Activated naive CD4-positive, alpha-beta T cell treated with anti-CD3 and anti-CD28 coated beads, Interleukin-2, amount 50 U/mL, for 72 hours (primary cell): ENCODE data around the gene ANKRD13D. TPM values are rescaled to one million over a fixed set of nuclear protein-coding genes. Genes with fewer than 3 reads are reported as not detected.
"Not testable (repeated sequence)": the region's sequence is repeated elsewhere in the genome, so short reads cannot be mapped to it uniquely, and the experiment has no call there.

Experiments
- ATAC-seq, 2 donors: fragments of 150-1000 bp; cut with Tn5 transposase; 2 replicates each; pipeline ENCODE4 v1.10.0; 2021; ENCODE audit warnings: mild to moderate bottlenecking in 2 of 2, moderate library complexity in 2 of 2
- DNase-seq, 2 donors: peaks; one replicate each; pipeline ENCODE4 v3.0.0; 2021 to 2022; ENCODE audit warnings: low spot score in 2 of 2
- H3K27ac Mint-ChIP-seq, 2 donors: one replicate each; pipeline ENCODE4 v1.8.0; 2022; ENCODE audit warnings: mild to moderate bottlenecking in 2 of 2, mixed read lengths in 2 of 2
- H3K36me3 Mint-ChIP-seq, 2 donors: one replicate each; pipeline ENCODE4 v1.8.0; 2022; ENCODE audit warnings: mixed read lengths in 2 of 2
- H3K9me3 Mint-ChIP-seq, 2 donors: one replicate each; pipeline ENCODE4 v1.8.0; 2022; ENCODE audit warnings: mixed read lengths in 2 of 2
- total RNA-seq, 2 donors: library from RNA; stranded (reverse); gene quantifications; one replicate each; pipeline ENCODE4 v1.2.3, GENCODE V29; 2022

Gene ANKRD13D
- total RNA-seq, 2 donors from 2014 or later = 76.0 to 213 TPM

DNA sequence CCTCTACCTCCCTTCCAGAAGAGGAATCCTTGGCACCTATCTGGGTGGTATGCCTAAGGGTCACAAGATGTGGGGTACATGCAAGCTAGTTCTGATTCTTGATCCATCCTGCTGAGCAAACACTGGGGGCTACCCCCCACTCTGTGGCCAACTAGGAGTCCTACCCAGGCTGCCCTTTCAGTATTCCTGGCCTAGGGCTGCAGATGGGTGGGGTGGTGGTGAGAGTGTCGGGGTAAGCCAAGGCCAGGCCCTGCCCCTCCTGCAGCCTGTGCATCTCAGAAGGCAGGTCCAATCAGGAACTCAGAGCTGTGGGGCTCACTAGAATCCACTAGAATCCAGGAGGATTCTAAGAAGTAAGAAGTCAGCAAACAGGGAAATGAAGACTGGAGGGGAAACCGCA is 25.1 kb downstream of the ANKRD13D start:
- DNase-seq (peak in 1 of 2 donors; percentile 39), ATAC-seq (no peak)
- Mint-ChIP-seq H3K36me3 (peaks cover 0 to 5% of the 10 kb centered on the region in 2 donors), H3K27ac (peak overlapping the region in 1 of 2 donors; percentile 57), H3K9me3 (no peaks in the 10 kb centered on the region)

DNA sequence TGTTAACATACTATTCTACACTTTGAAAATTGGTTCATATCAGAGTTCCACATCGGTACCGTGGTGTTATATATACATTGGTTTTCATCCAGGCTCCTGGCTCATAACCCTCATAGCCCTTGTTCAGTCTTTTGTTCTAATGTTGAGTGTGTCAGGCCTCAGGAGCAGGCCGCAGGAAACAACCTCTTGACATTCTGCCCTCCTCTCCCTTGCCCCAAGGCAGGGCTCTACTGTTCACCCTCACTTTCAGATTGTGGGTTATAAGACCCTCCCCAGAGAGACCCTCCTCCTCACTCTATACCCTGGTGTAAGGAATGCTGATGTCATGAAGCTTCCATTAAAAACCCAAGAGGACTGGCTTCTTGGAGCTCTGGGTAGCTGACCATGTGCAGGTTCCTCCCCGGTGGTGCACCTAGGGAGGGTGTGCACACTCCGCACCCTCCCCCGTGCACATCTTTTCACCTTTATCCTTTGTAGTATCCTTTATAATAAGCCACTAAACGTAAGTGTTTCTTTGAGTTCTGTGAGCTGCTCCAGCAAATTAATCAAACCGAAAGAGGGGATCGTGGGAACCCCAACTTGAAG is 26.3 kb downstream of the ANKRD13D start:
- no peaks in the 10 kb centered on the region for H3K9me3 Mint-ChIP-seq
- H3K27ac Mint-ChIP-seq = peak overlapping the region in 1 of 2 donors; percentile 17
- no peak for ATAC-seq
- H3K36me3 Mint-ChIP-seq = peaks cover 0 to 5% of the 10 kb centered on the region in 2 donors
- peak in 1 of 2 donors; percentile 34 for DNase-seq

- no peak for DNase-seq
- Mint-ChIP-seq H3K9me3 (no peaks in the 10 kb centered on the region), H3K36me3 (peaks cover 0 to 5% of the 10 kb centered on the region in 2 donors), H3K27ac (peak overlapping the region; percentile 88 to 99)
- no peak for ATAC-seq
Measured at GRCh38 chr11:67316882-67317204, 27.7 kb downstream of the ANKRD13D start.

GRCh38 chr11:67317205-67317887 is 28.2 kb downstream of the ANKRD13D start:
- ATAC-seq (peak; percentile 86 to 87), DNase-seq (peak; percentile 99)
- no peaks in the 10 kb centered on the region for H3K9me3 Mint-ChIP-seq
- H3K36me3 Mint-ChIP-seq = peaks cover 0 to 5% of the 10 kb centered on the region in 2 donors
- H3K27ac Mint-ChIP-seq = peak overlapping the region; percentile 88 to 99

- ATAC-seq = peak in 1 of 2 donors; percentile 16
- no peak for DNase-seq
- Mint-ChIP-seq H3K9me3 (no peaks in the 10 kb centered on the region), H3K27ac (peak overlapping the region; percentile 88 to 99), H3K36me3 (peaks cover 0 to 5% of the 10 kb centered on the region in 2 donors)
Measured at GRCh38 chr11:67317888-67318555, 28.9 kb downstream of the ANKRD13D start.

- not testable (repeated sequence) for H3K36me3 Mint-ChIP-seq, ATAC-seq, H3K9me3 Mint-ChIP-seq, H3K27ac Mint-ChIP-seq
- peak in 1 of 2 donors; percentile 52 for DNase-seq
Measured at GRCh38 chr11:67318876-67319275, 29.8 kb downstream of the ANKRD13D start.

GRCh38 chr11:67320011-67320410 is 30.9 kb downstream of the ANKRD13D start:
- peaks cover 0 to 5% of the 10 kb centered on the region in 2 donors for H3K36me3 Mint-ChIP-seq
- no peak for ATAC-seq
- H3K9me3 Mint-ChIP-seq = no peaks in the 10 kb centered on the region

DNA sequence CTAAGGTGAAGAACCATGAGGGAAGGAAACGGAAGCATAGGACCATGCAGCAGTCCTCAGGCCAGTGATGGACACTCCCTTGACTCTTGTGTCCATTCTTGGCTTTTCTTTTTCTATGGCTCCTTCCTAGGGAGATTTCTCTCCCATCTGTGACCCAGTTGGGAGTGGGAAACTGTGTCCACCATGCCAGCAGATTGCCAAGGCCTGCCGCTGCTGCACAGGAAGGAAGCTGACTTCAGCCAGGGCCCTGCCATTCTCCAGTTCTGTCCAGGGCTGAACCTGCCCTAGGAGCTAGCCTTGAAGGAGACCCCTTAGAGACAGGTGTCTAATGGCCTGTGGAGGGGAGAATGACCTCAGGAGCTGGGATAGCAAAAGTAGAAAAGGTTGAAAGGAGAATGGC is 31.6 kb downstream of the ANKRD13D start:
- no peak for ATAC-seq
- Mint-ChIP-seq H3K9me3 (no peaks in the 10 kb centered on the region), H3K27ac (no peak overlapping the region), H3K36me3 (peaks cover 0 to 5% of the 10 kb centered on the region in 2 donors)
- peak in 1 of 2 donors; percentile 16 for DNase-seq

More at GRCh38 chr11:67320011-67320410, 30.9 kb downstream of the ANKRD13D start:
- no peak for DNase-seq
- no peak overlapping the region for H3K27ac Mint-ChIP-seq

- DNase-seq = no peak
- ATAC-seq = no peak
- Mint-ChIP-seq H3K27ac (no peak overlapping the region), H3K36me3 (peaks cover 0 to 5% of the 10 kb centered on the region in 2 donors), H3K9me3 (no peaks in the 10 kb centered on the region)
Measured at GRCh38 chr11:67321313-67321871, 32.3 kb downstream of the ANKRD13D start.

DNA sequence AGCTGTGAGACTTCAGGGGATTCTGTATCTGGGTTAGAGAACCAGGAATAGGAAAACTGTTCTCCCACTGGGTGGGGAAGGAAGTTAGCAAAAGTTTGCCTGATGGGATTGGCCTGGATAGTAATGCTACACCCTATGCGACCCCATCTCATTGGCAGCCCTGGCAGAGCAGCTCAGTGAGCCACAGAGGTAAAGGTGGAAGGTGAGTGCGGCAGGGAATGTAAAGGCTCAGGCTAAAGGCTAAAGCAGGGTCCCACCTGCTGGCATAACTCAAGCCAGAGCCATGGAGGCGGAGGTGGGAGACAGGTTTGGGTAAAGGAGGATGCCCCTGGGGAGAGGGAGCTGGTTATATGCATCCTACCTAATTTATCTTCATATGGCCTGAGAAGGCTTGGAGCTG is 32.9 kb downstream of the ANKRD13D start:
- ATAC-seq (no peak), DNase-seq (peak in 1 of 2 donors; percentile 41)
- Mint-ChIP-seq H3K9me3 (no peaks in the 10 kb centered on the region), H3K27ac (no peak overlapping the region), H3K36me3 (peaks cover 0 to 5% of the 10 kb centered on the region in 2 donors)

- H3K9me3 Mint-ChIP-seq = no peaks in the 10 kb centered on the region
- H3K27ac Mint-ChIP-seq = no peak overlapping the region
- H3K36me3 Mint-ChIP-seq = no peaks in the 10 kb centered on the region
- ATAC-seq = no peak
- DNase-seq = no peak
Measured at GRCh38 chr11:67323526-67323925, 34.4 kb downstream of the ANKRD13D start.

DNA sequence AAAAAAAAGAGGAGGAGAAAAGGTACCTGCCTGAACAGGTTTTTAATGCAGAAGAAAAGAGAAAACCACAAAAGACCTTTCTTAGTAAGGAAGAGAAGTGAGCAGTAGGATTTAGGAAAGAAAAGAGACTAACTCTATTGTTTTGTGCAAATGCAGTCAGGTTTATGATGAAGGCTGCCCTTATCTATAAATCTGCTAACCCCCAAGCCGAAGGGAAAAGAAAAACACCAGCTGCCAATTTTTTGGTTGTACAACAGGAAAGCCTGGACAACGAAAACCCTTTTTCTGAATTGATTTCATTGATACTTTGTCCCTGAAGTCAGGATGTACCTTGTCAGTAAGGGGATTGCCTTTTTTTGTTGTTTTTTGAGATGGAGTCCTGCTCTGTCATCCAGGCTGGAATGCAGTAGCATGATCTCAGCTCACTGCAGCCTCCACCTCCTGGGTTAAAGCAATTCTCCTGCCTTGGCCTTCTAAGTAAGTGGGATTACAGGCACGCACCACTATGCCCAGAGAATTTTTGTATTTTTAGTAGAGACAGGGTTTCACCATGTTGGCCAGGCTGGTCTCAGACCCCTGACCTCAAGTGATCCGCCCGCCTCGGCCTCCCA is 43.1 kb downstream of the ANKRD13D start:
- no peak overlapping the region for H3K27ac Mint-ChIP-seq
- no peaks in the 10 kb centered on the region for H3K9me3 Mint-ChIP-seq
- no peak for ATAC-seq
- DNase-seq = no peak
- H3K36me3 Mint-ChIP-seq = no peaks in the 10 kb centered on the region

GRCh38 chr11:67337257-67337656 is 48.2 kb downstream of the ANKRD13D start:
- H3K36me3 Mint-ChIP-seq = no peaks in the 10 kb centered on the region
- ATAC-seq (no peak), DNase-seq (no peak)
- H3K27ac Mint-ChIP-seq = peak overlapping the region in 1 of 2 donors; percentile 50
- H3K9me3 Mint-ChIP-seq = no peaks in the 10 kb centered on the region

GRCh38 chr11:67344264-67344663 is 55.2 kb downstream of the ANKRD13D start:
- no peaks in the 10 kb centered on the region for H3K36me3 Mint-ChIP-seq
- DNase-seq (no peak), ATAC-seq (peak; percentile 40 to 58)
- H3K27ac Mint-ChIP-seq = peak overlapping the region; percentile 69 to 84
- H3K9me3 Mint-ChIP-seq = no peaks in the 10 kb centered on the region

DNA sequence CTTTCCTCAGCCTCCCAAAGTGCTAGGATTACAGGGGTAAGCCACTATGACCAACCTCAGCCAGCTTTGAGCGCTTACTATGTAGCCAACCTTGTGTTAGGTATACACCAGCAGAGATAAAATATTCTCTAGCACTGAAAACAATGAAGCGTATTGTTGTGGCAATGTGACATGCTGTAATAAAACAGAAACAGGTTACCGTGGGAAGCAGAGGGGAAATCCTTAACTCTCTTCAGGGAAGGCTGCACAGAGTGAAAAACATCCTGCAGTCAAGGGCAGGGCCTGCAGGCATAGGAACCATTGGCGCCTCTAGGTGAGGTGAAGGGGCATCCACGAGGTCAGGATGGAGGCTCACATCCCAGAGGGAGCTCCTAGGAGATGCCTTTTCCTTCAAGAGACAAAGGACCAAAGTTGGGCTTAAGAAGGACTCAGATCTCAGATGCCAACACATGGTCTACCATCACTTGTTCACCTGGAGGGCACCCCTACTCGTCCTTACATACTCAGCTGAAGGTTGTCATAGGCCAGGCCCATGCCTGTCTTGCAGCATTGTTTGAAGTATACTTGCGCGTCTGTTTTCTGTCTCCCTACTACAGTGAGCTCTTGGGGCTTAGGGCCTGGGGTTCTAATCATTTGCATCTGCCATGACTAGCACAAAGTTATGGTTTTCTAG is 56.3 kb downstream of the ANKRD13D start:
- Mint-ChIP-seq H3K9me3 (no peaks in the 10 kb centered on the region), H3K27ac (peak overlapping the region; percentile 84 to 88), H3K36me3 (no peaks in the 10 kb centered on the region)
- peak; percentile 67 to 77 for ATAC-seq
- no peak for DNase-seq
